K562 (cell line): ENCODE data around the gene ICAM1. TPM values are rescaled to one million over a fixed set of nuclear protein-coding genes. Genes with fewer than 3 reads are reported as not detected.

Experiments used
- BDP1 ChIP-seq: IDR thresholded peaks from 3 replicates; pipeline ENCODE4 v1.6.1; 2011; ENCODE audit not compliant: insufficient read length, insufficient read depth
- BRD9 ChIP-seq: fragments of 450-650 bp; IDR thresholded peaks from 2 replicates; pipeline ENCODE4 v1.6.1; 2018; ENCODE audit warnings: low read depth; ENCODE audit not compliant: partially characterized antibody
- CHD4 ChIP-seq: fragments of 200-600 bp; sonication (generic); IDR thresholded peaks from 3 replicates; pipeline ENCODE4 v1.6.1; 2012; ENCODE audit warnings: low read depth, mild to moderate bottlenecking, mixed read lengths, low read length, inconsistent platforms; ENCODE audit not compliant: insufficient read depth, insufficient replicate concordance, poor library complexity, severe bottlenecking
- MCM2 ChIP-seq: fragments of 450-650 bp; IDR thresholded peaks from 2 replicates; pipeline ENCODE4 v1.6.1; 2017; ENCODE audit warnings: low read depth, mild to moderate bottlenecking
- NCOA6 ChIP-seq: fragments of 450-650 bp; IDR thresholded peaks from 2 replicates; pipeline ENCODE4 v1.6.1; 2017; ENCODE audit warnings: mild to moderate bottlenecking
- NEUROD1 ChIP-seq: fragments of 150-350 bp; IDR thresholded peaks from 2 replicates; pipeline ENCODE4 v1.6.1; 2014; ENCODE audit warnings: borderline replicate concordance, low read length, low read depth; ENCODE audit not compliant: partially characterized antibody
- RBM39 ChIP-seq: fragments of 200-400 bp; formaldehyde crosslinking; optimal IDR thresholded peaks from 2 replicates; pipeline ENCODE3; 2018; ENCODE audit warnings: low read depth, low read length
- RFX7 ChIP-seq: fragments of 250-450 bp; sonication (Bioruptor Pico); IDR thresholded peaks from 2 replicates; pipeline ENCODE4 v1.5.1; 2021; ENCODE audit warnings: mild to moderate bottlenecking
- SOX6 ChIP-seq: fragments of 450-650 bp; IDR thresholded peaks from 2 replicates; pipeline ENCODE4 v1.6.1; 2014; ENCODE audit warnings: mild to moderate bottlenecking
- ZBTB17 ChIP-seq: fragments of 450-650 bp; formaldehyde crosslinking; IDR thresholded peaks from 2 replicates; pipeline ENCODE4 v1.4.0; 2020; ENCODE audit warnings: mild to moderate bottlenecking
- ZNF143 ChIP-seq: sonication (generic); formaldehyde crosslinking; IDR thresholded peaks from 2 replicates; pipeline ENCODE4 v1.9.0; 2022; ENCODE audit warnings: mild to moderate bottlenecking, missing genetic modification reagents
- polyA plus RNA-seq, 8 experiments: library from polyadenylated mRNA; depleted of rRNA in 4 of 8; stranded (reverse) in 5 of 8; unstranded in 3 of 8; fragments of >200 nt; fragmentation: Nextera tagmentation in 2 of 8; fragmentation: Illumina TruSeq in 1 of 8; extraction: Ambion mirVana in 2 of 8; extraction: Trizol in 1 of 8; gene quantifications; 2 replicates each; pipeline versions ENCODE4 v1.2.1 to v1.2.3, GENCODE V29; 2011 to 2014; ENCODE audit warnings: inconsistent platforms in 1 of 8, missing spikeins in 1 of 8
- total RNA-seq, 7 experiments: library from RNA; depleted of rRNA in 6 of 7; stranded (reverse); fragments of >200 nt in 6 of 7; fragmentation: Illumina TruSeq in 2 of 7; extraction: Trizol in 2 of 7; gene quantifications; 2 replicates each; pipeline versions ENCODE4 v1.2.1 to v1.2.3, GENCODE V29; 2011 to 2021; ENCODE audit warnings: low replicate concordance in 1 of 7
- TF ChIP-seq, protein P1 (sequence below), 2 experiments: fragments of 450-650 bp; IDR thresholded peaks; 2 replicates each; pipeline ENCODE4 v1.6.1; 2016; ENCODE audit warnings: mild to moderate bottlenecking in 2 of 2, borderline replicate concordance in 1 of 2, low read depth in 1 of 2, moderate library complexity in 1 of 2
- TF ChIP-seq, protein P2 (sequence below): fragments of 450-650 bp; formaldehyde crosslinking; IDR thresholded peaks from 2 replicates; pipeline ENCODE4 v1.4.0; 2022; ENCODE audit warnings: mild to moderate bottlenecking, moderate library complexity
- TF ChIP-seq, protein P3 (sequence below), 2 experiments: fragments of 450-650 bp in 1 of 2; IDR thresholded peaks; 2 replicates each; pipeline ENCODE4 v1.6.1; 2011 to 2017; ENCODE audit warnings: low read depth in 2 of 2, antibody characterized with exemption in 1 of 2, borderline replicate concordance in 1 of 2, low read length in 1 of 2, mild to moderate bottlenecking in 1 of 2, mixed read lengths in 1 of 2; ENCODE audit not compliant: control insufficient read depth in 1 of 2

ICAM1 gene
- total and polyA plus RNA-seq, 9 of the 15 experiments (the other 6 are each of a cell fraction or from before 2014, with no cell fraction given), result 2.3 to 24.4 (median 13.4) TPM

DNA sequence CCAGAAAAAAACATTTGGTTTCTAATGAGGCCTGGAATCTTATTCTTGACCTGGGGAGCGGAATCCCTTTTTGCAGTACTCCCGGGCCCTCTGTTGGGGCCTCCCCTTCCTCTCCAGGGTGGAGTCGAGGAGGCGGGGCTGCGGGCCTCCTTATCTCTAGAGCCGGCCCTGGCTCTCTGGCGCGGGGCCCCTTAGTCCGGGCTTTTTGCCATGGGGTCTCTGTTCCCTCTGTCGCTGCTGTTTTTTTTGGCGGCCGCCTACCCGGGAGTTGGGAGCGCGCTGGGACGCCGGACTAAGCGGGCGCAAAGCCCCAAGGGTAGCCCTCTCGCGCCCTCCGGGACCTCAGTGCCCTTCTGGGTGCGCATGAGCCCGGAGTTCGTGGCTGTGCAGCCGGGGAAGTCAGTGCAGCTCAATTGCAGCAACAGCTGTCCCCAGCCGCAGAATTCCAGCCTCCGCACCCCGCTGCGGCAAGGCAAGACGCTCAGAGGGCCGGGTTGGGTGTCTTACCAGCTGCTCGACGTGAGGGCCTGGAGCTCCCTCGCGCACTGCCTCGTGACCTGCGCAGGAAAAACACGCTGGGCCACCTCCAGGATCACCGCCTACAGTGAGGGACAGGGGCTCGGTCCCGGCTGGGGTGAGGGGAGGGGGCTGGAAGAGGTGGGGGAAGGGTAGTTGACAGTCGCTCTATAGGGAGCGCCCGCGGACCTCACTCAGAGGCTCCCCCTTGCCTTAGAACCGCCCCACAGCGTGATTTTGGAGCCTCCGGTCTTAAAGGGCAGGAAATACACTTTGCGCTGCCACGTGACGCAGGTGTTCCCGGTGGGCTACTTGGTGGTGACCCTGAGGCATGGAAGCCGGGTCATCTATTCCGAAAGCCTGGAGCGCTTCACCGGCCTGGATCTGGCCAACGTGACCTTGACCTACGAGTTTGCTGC, 16.1 kb downstream of the ICAM1 start, which contains the start of gene ICAM4 (continued):
- TF ChIP-seq BRD9 (peak; percentile 55), CHD4 (no peak), ZBTB17 (CRISPR knock-in tag) (peak; percentile 79; the same call in 1 of the 2 replicates), BDP1 (no peak), RBM39 (no peak), ZNF143 (CRISPR knock-in tag) (peak; percentile 54), RFX7 (CRISPR knock-in tag) (no peak), SOX6 (peak; percentile 47; the same call in 1 of the 2 replicates), MCM2 (no peak), NEUROD1 (no peak), NCOA6 (peak; percentile 82)
- TF ChIP-seq, protein P1, sequence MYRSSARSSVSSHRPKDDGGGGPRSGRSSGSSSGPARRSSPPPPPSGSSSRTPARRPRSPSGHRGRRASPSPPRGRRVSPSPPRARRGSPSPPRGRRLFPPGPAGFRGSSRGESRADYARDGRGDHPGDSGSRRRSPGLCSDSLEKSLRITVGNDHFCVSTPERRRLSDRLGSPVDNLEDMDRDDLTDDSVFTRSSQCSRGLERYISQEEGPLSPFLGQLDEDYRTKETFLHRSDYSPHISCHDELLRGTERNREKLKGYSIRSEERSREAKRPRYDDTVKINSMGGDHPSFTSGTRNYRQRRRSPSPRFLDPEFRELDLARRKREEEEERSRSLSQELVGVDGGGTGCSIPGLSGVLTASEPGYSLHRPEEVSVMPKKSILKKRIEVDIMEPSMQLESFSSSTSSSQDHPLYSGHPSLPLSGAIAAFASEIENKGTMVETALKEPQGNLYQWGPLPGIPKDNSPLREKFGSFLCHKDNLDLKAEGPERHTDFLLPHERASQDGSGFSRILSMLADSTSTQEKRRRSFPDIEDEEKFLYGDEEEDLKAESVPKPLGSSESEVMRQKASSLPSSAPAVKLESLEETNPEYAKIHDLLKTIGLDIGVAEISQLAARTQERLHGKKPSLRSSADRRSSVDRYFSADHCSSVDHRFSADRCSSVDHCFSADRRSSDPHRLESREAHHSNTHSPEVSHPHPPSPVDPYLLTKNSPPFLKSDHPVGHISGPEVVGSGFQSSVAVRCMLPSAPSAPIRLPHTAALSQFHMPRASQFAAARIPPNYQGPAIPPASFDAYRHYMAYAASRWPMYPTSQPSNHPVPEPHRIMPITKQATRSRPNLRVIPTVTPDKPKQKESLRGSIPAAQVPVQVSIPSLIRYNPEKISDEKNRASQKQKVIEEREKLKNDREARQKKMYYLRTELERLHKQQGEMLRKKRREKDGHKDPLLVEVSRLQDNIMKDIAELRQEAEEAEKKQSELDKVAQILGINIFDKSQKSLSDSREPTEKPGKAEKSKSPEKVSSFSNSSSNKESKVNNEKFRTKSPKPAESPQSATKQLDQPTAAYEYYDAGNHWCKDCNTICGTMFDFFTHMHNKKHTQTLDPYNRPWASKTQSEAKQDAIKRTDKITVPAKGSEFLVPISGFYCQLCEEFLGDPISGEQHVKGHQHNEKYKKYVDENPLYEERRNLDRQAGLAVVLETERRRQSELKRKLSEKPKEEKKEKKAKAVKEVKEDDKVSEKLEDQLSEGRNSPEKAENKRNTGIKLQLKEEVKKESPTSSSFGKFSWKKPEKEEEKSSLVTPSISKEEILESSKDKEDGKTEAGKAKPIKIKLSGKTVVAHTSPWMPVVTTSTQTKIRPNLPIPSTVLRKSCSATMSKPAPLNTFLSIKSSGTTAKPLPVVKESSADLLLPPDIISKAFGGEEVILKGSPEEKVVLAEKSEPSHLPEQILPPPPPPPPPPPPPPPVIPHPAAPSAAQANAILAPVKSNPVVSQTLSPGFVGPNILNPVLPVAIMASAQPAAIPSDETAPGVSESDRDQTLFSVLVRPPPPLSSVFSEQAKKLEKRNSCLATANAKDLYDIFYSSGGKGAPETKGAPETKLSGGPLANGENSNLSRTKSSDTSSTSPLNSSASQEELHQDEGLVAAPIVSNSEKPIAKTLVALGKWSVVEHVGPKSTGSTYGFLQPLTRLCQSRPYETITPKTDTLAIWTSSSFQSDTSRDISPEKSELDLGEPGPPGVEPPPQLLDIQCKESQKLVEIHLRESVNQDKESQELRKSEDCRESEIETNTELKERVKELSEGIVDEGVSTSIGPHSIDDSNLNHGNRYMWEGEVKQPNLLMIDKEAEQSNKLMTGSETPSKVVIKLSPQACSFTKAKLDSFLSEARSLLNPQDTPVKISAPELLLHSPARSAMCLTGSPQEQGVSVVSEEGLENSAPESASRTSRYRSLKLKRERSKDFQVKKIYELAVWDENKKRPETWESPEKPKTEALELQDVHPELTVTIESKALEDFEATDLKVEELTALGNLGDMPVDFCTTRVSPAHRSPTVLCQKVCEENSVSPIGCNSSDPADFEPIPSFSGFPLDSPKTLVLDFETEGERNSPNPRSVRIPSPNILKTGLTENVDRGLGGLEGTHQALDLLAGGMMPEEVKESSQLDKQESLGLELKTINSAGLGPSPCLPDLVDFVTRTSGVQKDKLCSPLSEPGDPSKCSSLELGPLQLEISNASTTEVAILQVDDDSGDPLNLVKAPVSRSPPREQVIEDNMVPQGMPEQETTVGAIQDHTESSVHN (IDR thresholded peaks at IDR 0.05; ENCODE audit: borderline replicate concordance in 1 of 2, low read depth in 1 of 2), result no peak
- TF ChIP-seq, protein P2, sequence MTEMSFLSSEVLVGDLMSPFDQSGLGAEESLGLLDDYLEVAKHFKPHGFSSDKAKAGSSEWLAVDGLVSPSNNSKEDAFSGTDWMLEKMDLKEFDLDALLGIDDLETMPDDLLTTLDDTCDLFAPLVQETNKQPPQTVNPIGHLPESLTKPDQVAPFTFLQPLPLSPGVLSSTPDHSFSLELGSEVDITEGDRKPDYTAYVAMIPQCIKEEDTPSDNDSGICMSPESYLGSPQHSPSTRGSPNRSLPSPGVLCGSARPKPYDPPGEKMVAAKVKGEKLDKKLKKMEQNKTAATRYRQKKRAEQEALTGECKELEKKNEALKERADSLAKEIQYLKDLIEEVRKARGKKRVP, result no peak
- TF ChIP-seq, protein P3, sequence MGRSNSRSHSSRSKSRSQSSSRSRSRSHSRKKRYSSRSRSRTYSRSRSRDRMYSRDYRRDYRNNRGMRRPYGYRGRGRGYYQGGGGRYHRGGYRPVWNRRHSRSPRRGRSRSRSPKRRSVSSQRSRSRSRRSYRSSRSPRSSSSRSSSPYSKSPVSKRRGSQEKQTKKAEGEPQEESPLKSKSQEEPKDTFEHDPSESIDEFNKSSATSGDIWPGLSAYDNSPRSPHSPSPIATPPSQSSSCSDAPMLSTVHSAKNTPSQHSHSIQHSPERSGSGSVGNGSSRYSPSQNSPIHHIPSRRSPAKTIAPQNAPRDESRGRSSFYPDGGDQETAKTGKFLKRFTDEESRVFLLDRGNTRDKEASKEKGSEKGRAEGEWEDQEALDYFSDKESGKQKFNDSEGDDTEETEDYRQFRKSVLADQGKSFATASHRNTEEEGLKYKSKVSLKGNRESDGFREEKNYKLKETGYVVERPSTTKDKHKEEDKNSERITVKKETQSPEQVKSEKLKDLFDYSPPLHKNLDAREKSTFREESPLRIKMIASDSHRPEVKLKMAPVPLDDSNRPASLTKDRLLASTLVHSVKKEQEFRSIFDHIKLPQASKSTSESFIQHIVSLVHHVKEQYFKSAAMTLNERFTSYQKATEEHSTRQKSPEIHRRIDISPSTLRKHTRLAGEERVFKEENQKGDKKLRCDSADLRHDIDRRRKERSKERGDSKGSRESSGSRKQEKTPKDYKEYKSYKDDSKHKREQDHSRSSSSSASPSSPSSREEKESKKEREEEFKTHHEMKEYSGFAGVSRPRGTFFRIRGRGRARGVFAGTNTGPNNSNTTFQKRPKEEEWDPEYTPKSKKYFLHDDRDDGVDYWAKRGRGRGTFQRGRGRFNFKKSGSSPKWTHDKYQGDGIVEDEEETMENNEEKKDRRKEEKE (IDR thresholded peaks at IDR 0.05; ENCODE audit: borderline replicate concordance in 1 of 2, control insufficient read depth in 1 of 2, low read depth in 2 of 2, low read length in 1 of 2), result no peak
